GM10248 (cell line): ENCODE data around the gene WDR70.
"Not testable (repeated sequence)": the region's sequence is repeated elsewhere in the genome, so short reads cannot be mapped to it uniquely, and the experiment has no call there.

Experiments used
- CTCF ChIA-PET: fragments of 300-600 bp; sonication (Branson Sonifier 250); formaldehyde crosslinking; extraction: SDS; loops from one replicate; lab custom pipeline; 2021; ENCODE audit warnings: antibody characterized with exemption; lab: Yijun Ruan, JAX
- POLR2A ChIA-PET: fragments of 350-650 bp; sonication (Branson Sonifier 250); formaldehyde crosslinking; extraction: SDS; loops from one replicate; lab custom pipeline; 2020; ENCODE audit warnings: antibody characterized with exemption; lab: Yijun Ruan, JAX
- DNase-seq: peaks from one replicate; pipeline ENCODE4 v3.0.0; 2012; ENCODE audit errors: extremely low spot score
- TF ChIP-seq, protein P1 (sequence below): IDR thresholded peaks from 2 replicates; pipeline ENCODE4 v1.5.1; 2012; ENCODE audit warnings: mild to moderate bottlenecking, low read depth; ENCODE audit errors: extremely low read depth, missing control alignments, control extremely low read depth

WDR70 gene

DNA sequence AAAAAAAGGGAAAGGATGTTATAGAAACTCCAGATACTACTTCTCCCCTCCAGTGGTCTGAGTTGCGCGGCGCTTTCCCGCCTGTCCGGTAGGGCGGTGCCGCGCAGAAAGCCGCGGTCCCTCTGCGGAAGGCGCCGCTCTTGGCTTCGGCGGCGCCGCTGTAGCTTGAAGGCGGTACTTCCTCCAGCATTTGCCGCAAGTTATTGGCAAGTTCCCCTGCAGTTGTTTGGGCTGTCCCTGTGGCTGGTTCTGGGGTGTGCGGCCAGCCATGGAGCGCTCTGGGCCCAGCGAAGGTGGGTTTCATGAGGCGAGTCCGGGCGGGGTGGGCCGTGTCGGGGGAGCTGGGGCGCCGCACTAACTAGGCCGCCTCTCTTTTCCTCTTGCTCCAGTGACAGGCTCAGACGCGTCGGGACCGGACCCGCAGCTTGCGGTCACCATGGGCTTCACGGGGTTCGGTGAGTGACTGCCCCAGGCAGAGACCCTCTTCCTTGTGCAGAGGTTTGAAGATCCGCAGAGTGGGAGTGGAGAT lies at the start of gene WDR70:
Gene WDR70, plus strand, starts transcription at position 219 of the 529 bp plus-strand sequence. Its CDS starts 50 bp downstream, at position 269.
- CTCF ChIA-PET: interaction anchor here (0.9 to 2.8 kb wide), 7 partner anchors 9 to 339 kb away, joined by 3 to 8 read pairs (median 4); partner anchors contain the start of gene NUP155
- POLR2A ChIA-PET: interaction anchor here (0.6 to 1.7 kb wide), 3 partner anchors 8 to 513 kb away, joined by 3 to 13 read pairs (median 5); partner anchors contain the start of gene NUP155
- DNase-seq: peak; percentile 79
- TF ChIP-seq, protein P1, sequence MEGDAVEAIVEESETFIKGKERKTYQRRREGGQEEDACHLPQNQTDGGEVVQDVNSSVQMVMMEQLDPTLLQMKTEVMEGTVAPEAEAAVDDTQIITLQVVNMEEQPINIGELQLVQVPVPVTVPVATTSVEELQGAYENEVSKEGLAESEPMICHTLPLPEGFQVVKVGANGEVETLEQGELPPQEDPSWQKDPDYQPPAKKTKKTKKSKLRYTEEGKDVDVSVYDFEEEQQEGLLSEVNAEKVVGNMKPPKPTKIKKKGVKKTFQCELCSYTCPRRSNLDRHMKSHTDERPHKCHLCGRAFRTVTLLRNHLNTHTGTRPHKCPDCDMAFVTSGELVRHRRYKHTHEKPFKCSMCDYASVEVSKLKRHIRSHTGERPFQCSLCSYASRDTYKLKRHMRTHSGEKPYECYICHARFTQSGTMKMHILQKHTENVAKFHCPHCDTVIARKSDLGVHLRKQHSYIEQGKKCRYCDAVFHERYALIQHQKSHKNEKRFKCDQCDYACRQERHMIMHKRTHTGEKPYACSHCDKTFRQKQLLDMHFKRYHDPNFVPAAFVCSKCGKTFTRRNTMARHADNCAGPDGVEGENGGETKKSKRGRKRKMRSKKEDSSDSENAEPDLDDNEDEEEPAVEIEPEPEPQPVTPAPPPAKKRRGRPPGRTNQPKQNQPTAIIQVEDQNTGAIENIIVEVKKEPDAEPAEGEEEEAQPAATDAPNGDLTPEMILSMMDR: peak; percentile 87

DNA sequence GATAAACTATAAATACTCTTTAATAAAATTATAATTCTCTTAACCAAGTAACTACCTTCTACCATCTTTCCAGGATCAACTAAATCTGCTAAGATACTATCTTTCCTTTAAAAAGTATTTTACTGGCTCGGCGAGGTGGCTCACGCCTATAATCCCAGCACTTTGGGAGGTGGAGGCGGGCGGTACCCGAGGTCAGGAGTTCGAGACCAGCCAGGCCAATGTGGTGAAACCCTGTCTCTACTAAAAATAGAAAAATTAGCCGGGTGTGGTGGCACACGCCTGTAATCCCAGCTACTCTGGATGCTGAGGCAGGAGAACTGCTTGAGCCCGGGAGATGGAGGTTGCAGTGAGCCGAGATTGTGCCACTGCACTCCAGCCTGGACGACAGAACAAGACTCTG lies 44.4 kb upstream of the WDR70 start:
- DNase-seq, CTCF ChIA-PET, POLR2A ChIA-PET: not testable (repeated sequence)

DNA sequence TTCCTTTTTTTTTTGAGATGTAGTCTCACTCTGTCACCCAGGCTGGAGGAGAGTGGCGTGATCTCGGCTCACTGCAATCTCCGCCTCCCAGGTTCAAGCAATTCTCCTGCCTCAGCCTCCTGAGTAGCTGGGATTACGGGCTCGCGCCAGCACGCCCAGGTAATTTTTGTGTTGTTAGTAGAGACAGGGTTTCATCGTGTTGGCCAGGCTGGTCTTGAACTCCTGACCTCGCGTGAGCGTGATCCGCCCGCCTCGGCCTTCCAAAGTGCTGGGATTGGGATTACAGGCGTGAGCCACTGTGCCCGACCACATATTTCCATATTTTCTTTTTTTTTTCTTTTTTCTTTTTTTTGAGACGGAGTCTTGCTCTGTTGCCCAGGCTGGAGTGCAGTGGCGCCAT lies 36.4 kb upstream of the WDR70 start:
- DNase-seq, POLR2A ChIA-PET: not testable (repeated sequence)
- CTCF ChIA-PET: interaction anchor here (1.0 kb wide), 1 partner anchor 28 kb away, joined by 3 read pairs; the partner anchor contains the start of gene NUP155

DNA sequence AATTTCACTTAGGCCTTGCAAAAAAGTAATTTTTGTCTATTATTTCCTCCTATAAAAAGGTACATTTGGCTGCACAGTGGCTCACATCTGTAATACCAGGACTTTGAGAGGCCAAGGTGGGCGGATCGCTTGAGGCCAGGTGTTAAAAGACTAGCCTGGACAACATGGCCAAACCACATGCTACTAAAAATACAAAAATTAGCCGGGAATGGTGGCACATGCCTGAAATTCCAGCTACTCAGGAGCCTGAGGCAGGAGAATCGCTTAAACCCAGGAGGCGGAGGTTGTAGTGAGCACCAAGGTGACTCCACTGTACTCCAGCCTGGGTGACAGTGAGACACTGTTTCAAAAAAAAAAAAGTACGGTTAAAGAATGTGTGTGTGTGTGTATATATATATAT lies 24.0 kb upstream of the WDR70 start:
- TF ChIP-seq, protein P1: no peak
- POLR2A ChIA-PET: no interaction called here

DNA sequence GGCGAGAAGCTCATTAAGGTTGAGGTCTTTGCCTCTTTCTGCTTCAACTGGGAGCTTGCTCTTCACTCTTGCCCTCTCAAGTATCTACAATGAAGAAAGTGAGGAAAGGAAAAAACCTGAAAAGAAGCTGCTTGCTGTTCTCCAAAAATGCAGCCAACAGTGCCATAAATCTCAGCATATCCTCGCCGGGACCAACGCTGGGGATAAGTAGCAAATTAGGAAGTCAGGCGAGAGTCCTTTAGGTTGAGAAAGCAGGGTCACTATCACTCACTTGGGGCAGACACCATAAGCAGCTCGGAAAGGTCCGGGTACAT lies 8.6 kb upstream of the WDR70 start:
- TF ChIP-seq, protein P1: no peak
- DNase-seq: no peak
- POLR2A ChIA-PET: interaction anchor here (0.8 to 1.5 kb wide), 3 partner anchors 9 to 353 kb away, joined by 4 to 13 read pairs (median 5); partner anchors contain the start of gene WDR70
- CTCF ChIA-PET: interaction anchor here (1.6 to 2.0 kb wide), 2 partner anchors 8 to 28 kb away, joined by 3 to 8 read pairs; partner anchors contain the start of gene WDR70

More for the DNA sequence above, 24.0 kb upstream of the WDR70 start:
- CTCF ChIA-PET: interaction anchor here (0.9 kb wide), 1 partner anchor 19 kb away, joined by 3 read pairs; no protein-coding TSS in a partner anchor
- DNase-seq: no peak

DNA sequence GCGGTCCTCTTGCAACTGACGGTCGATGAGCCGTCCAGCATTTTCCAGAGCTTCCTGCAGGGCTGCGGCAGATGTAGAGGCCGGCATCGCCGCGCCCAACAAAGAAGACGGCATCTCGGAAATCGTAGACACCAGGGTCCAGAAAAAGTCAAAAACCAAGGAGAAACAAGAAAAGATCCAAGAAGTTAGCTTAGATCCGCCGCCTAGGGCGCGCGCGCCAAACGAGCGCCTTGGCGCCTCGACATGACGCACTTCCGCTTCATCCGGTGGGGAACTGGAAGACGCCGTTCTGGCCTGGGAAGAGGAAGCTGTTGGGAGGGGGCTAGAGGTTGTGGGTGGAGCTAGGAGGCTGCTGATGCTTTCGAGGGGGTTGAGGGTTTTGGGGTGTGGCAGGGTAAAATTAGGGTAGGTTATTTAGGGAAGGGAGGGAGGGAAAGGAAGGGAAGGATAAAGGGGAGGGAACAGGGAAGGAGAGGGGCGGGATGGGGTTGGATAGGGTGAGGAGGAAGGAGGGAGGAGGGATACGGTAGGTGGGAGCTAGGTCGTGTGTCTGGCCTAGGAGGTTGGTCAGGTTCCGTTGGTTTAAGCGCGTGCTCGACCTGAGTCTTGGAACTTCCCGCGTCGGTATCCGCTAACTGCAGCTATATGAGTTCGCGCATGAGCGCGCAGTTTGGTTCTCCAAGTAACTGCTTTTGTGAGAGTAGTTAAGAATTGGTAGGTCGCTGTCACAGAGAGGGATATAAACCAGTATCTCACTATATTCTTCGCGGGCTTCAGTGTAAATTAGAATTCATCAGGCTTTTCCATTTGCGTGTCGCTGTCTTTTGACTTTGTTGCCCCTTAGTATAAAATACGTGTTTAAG lies 8.0 kb upstream of the WDR70 start, which contains the start of gene NUP155:
Gene NUP155, minus strand, starts transcription at position 243 of the 863 bp plus-strand sequence. Its CDS starts 129 bp downstream, at position 114.
- ChIA-PET POLR2A (interaction anchor here (0.7 to 1.5 kb wide), 4 partner anchors 8 to 353 kb away, joined by 3 to 13 read pairs (median 4); partner anchors contain the start of gene WDR70), CTCF (interaction anchor here (1.4 to 2.0 kb wide), 3 partner anchors 8 to 633 kb away, joined by 3 to 8 read pairs (median 3); partner anchors contain the start of gene WDR70)
- TF ChIP-seq, protein P1: no peak
- peak; percentile 93 for DNase-seq

DNA sequence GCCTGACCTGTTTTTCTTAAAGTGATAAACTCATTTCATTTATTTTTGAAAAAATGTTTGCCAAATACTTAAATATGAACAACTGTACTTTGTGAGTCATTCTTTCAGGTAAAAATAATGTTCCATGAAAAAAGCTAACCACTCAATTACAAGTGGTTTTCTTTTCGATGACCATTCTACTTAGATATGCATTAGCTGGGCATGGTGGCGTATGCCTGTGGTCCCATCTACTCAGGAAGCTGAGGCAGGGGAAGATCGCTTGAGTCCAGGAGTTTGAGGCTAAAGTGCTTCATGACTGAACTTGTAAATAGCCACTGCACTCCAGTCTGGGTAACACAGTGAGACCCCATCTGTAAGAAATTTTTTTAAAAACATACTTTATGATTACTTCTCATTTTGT lies 4.0 kb upstream of the WDR70 start:
- TF ChIP-seq, protein P1: no peak
- DNase-seq: no peak
- ChIA-PET CTCF (no interaction called here), POLR2A (no interaction called here)

DNA sequence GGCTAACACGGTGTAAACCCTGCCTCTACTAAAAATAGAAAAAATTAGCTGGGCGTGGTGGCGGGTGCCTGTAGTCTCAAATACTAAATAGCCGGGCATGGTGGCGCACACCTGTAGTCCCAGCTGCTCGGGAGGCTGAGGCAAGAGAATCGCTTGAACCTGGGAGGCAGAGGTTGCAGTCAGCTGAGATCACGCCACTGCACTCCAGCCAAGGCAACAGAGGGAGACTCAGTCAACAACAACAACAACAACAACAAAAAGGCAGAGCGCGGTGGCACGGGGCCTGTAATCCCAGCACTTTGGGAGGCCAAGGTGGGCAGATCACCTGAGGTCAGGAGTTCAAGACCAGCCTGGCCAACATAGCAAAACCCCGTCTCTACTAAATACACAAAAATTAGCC lies 1.1 kb upstream of the WDR70 start:
- CTCF ChIA-PET: interaction anchor here (0.6 to 1.4 kb wide), 2 partner anchors 10 to 812 kb away, joined by 3 to 4 read pairs; no protein-coding TSS in a partner anchor
- POLR2A ChIA-PET, DNase-seq: not testable (repeated sequence)
